SW 1271 (cell line): Measurements from ENCODE around the gene KCNK10.

Source experiments
- DNase-seq, 2 experiments: peaks; one replicate each; lab custom pipeline; 2025; lab: John Stamatoyannopoulos, UW

The KCNK10 gene

DNA sequence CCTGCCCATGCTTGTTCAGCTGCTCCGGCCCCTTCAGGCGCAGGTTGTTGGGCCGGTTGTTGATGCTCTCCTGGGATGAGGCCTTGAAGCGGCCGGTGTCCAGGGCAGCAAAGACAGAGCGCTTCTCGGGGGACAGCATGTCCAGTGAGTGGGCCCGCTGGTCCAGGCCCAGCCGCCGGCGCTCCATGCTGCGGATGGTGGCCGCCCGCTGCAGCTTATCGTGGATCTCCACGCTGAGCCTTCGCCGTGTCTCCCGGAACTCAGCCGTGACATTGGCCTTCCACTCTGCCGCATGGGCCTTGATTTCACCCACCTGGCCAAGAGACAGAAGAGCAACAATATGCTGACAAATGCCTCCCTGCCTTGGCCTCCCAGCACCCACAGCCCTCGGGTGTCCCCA is 137.2 kb downstream of the KCNK10 start:
- DNase-seq: no peak

DNA sequence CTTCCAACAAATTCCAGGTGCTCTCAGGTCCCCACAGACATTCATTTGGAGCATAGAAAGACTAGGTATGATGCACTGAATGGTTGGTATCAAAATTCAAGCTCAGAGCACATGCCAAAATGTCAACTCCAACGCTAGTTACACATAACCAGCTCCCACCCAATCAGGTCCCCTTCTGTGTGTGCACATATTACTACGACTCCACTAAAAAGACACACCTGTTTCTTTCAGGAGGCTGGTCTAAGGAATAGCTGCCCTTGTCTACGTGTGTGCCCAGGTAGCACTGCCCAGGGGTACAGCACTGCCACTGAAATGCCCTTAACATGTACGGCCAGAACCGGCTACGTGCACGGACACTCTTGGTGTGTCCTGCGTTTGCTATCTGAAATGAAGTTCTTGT is 138.1 kb downstream of the KCNK10 start:
- no peak for DNase-seq

DNA sequence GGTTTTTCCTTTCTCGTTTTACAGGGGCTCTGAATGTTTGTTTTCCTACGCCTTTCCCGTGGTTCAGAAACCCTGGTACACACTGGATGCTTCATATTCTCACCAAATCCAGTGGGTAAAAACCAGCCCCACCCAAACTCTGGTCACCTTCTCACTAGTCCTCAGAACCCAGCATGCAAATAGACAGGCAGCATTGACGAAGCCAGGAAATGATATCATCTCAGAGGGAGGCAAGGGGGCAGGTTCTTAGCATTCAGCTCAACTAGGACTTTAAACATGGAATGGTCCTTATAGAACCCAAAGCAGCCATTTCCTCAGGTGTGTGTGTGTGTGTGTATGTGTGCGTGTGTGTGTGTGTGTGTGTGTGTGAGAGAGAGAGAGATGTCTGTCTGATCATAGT is 142.0 kb downstream of the KCNK10 start:
- no peak for DNase-seq

DNA sequence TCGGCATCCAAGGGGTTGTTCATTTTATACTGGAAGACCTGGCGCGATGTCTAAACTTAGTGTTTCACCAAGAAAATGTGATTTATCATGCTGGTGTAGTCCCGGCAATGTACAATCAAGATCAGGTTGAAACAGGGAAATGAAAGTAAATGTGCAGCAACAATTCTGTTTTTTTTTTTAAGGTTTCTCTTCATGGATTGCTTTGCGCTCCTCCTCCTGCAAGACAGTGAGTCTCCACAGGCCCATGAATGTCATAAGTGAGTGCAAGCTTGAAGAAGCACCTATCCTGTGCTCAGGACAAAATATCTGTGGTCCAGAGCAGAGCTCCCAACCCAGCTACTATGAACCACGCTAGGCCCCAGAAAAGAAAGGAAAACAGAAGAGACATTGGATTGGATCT is 143.4 kb downstream of the KCNK10 start:
- no peak for DNase-seq

DNA sequence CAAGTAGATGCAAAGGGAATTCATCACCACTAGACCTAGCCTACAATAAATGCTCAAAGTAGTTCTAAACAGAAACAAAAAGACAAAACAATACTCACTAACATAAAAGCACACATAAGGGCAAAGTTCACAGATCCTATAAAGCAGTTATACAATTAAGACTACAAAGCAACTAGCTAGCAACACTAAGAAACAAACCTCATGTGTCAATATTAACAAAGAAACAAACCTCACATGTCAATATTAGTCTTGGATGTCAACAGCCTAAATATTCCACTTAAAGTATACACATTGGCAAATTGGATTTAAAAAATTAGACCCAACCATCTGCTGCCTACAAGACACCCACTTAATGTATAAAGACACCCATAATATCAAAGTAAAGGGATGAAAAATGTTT is 152.7 kb downstream of the KCNK10 start:
- no peak for DNase-seq

DNA sequence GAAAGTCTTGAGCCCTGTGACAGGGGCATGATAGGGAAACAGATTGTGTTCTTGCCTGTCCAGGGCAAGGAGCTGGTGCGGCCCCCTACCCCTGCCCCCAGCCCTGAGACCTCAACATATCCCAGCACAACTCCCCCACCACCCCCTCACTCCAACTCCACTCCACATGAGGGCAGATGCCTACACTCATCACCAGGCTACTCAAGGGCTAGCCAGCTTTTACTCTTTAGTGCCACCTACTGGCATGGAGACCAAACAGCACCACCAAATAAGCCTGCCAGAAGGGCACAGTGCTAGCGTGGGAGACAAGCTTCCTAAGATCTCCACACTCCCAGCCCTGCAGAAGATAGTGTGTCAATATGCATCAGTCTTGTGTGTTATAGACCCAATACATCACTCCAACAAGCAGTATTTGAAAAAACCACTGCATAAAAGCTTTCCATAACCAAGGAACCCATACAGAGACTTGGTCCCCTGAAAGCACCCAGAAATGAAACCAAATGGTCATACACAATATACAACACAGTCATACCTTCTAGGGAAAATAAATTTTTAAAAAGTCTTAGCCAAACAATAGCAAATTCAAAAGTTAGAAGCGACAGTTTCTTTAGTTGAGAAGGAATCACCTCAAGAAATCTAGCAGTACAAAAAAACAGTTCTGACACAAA is 154.4 kb downstream of the KCNK10 start:
- DNase-seq: no peak

DNA sequence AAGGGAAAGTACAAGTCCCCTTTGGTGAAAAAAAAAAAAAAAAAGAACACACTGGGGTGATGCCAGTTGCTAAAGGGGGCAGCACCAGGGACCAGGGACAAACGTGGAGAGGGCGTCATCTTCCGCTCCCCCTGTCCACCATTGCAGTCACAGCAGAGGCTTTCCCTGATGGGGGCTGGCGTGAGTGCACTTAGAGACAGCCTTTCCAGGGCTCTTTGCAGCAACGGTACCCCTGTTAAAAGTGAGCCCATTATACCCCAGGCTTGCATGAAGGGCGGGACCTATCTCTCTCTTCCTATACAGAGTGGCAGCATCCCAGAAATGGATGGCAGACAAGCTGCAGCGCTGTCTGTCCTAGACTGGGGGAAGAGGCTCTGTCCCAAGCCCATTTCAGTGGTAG is 155.0 kb downstream of the KCNK10 start:
- no peak for DNase-seq

DNA sequence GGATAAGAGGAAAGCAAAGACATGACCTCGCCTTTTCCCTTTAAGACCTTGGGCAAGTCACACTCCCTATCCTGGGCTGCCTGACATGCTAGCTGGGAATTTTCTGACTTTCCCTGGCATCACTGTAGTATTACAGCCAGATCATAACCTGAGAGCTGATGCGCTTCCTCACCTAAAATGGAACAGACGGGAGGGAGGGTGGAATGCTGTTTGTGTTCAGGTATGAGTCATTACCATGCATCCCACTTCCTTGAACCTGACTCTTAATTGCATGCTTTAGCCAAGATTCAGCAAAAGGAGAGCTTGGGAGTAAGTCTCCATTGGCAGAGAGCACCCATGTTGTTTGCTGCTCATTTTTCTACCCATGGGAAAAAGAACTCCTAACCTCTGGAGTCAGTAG is 156.5 kb downstream of the KCNK10 start:
- DNase-seq: no peak

DNA sequence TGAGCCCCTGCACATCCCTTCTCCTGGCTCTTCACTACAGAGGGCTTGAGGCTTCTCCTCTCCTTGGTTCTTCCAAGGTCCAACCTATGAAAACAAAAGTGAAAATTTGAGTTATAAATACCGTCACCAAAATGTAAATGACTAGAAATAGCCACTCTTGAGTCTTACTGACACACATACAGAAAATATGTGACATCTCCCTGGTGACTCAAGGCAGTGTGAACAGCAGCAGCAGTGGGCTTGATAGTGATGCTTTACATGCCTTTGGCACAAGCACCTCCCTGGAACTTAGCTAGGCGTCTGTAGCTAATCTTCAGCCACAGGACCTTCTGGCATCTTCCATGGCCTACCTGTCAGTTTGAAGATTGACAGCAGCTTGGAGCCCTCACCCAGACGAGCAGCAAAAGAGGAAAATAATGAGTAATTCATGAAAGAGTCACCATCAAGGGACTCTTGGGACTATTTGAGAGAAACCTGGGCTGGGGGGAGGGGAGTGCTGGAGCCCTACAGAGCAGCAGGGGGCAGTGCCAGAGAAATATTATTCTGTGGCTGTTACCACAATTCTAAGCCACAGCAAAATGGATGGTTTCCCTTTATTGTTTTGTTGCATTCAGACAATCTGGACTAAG is 158.0 kb downstream of the KCNK10 start:
- no peak for DNase-seq

DNA sequence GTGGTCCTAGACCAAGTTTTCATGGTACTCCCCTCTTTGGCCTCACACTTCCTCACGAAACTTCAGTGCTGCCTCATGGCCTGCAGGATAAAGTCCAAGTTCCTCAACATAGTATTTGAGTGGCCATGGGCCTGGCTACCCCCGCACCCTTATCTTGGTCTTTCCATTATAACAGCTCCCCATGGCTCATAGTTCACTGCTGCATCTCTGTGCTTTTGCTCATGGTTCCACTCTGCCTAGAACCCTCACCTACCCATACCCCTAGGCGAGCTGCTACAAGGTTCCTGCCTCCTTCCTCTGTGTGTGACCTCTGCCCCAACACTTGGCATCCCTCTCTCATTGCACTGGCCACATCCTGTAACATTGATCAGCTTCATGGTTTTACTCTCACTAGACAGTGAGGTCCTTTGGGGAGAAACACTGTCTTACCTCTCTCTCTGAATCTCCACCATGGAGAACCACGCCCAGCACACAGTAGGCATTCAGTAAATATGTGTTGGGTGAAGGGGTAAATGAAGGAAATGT is 159.3 kb downstream of the KCNK10 start:
- no peak for DNase-seq

DNA sequence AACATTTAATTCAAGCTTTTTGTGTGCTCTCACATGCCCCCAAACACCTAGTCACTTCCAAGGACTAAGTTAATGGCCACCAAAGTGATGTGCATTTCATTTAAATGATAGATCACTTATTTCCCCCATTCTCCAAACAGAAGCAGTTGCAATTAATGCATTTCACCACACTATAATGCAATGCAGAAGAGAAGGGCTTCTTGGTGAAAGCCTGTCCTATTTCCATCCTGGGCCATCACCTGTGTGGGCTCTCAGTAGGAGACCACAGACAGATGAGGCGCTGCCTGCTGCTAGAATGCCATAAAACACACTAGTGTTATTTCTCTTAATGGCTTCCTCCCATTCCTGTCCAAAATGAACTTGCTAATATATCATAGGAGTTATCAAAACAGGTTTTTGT is 166.9 kb downstream of the KCNK10 start:
- no peak for DNase-seq

DNA sequence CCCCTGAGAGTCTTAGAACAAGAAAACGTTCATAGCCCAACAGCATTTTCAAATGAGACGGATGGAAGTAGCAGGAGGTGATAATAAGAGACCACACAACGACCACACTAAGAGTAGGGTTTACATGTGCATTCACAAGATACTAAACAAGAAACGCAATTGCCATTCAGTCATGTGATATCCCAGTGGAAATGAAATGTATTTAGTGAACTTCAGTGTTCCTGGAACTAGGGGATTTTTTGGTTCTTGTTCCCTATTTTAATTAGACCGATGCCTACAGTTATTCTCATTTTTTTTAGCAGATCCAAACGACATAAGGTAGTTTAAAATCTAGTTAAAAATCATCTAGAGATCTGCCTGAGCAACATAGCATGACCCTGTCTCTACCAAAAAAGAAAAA is 168.1 kb downstream of the KCNK10 start:
- DNase-seq: no peak

DNA sequence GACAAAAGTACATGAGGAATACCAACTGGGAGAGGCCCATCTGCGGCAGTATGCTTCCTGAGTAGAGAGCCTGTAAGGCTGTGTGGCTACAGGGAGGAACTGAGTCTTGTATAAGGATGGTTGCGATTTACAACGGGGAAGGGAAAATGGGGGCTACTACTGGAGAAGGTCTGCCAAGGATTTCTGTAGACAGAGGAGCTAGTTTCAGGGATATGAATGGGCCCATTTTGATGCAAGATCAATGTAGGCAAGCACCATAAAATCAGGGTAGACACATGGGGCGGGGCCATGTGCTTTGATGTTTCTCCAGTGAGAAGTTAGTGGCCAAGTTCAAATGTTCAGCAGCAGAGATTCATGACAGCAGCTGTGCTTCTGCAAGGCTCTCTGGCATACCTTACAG is 168.7 kb downstream of the KCNK10 start:
- no peak for DNase-seq

DNA sequence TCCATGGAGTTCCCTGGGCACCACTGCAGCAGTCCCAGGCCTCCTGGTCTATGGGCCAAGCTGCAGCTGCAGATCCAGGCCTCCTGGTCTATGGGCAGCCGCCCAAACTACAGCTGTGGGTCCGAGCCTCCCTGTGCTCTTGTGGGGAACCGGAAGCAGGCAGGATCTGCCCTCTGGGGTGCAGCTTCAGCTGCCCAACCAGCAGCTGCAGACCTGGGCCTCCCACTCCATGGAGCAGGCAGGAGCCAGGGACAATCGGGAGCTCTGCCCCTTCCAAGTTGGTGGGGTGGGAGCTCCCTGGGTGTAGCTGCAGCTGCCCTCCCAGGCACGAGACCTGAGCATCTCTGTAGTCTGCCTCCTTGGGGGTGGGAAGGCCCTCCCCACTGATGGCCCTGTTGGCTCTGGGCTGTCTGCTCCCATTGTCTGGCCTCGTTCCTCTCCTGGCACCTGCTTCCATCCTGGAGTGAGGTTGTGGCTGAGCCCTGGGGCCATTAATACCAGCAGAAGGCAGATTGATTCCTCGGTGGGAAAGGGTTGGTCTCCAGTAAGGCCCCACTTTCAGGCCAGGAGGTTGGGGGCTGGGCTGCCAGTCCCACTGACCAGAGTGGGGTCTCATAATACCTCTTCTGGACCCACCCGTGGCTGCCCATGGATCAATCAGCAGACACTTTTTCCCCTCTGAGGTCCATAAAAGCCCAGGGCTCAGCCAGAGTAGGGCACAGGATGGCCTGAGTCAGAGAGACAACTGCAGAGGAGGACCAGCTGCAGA is 176.0 kb downstream of the KCNK10 start:
- no peak for DNase-seq

DNA sequence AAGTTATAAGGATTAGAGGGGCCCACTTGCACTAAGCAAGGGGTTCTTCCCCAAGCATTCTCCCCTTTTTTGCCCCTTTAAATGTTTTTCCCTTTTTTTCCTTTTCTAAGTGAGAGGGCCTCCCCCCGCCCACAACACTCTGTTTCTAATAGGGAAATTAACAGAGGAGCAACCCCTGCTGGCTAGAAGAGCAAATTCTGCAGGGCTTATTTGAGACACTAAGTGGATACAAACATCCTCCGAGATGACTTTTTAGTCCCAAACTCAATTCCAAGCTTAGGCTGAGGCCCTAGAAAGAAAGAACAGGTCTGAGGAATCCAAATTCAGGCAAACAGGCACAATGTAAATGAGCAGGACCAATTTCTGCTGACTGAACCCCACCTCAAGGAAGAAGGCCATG is 179.3 kb downstream of the KCNK10 start:
- DNase-seq: no peak

DNA sequence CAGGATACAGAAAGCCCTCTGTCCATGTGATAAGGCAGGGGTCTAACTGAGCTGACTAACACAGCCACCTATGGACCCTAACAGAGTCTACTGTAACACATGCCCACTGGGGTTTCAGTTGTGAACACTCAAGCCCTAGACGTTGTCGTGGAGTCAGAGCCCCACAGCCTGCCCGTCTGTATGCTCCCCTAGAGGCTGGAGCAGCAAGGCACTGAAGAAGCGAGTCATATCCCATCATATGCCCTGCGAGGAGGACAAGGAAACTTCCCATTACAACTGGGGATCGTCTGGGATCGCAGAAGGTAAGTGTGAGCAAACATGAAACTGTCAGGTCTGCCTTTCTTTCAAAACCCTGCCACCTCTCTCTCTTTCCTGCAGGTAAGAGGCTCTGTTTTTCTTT is 180.1 kb downstream of the KCNK10 start:
- no peak for DNase-seq

DNA sequence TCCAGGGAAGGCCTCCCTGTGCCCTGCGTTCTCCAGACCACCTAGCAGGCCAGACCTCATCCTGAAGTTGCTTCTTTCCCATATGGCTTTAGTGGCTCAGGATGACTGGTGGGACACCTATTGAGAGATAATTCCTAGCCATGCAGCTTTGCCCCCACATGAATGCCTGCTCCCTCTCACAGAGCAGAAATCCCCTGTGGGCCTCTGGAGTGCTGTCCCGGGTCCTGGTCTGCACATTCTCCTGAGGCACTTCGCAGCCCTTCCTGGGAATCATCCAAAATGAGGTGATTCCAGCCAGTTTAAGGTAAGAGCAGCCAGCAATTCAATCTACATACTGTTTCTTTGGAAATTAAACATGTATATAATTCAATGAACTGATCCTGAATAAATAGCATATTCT is 182.2 kb downstream of the KCNK10 start:
- DNase-seq: no peak

DNA sequence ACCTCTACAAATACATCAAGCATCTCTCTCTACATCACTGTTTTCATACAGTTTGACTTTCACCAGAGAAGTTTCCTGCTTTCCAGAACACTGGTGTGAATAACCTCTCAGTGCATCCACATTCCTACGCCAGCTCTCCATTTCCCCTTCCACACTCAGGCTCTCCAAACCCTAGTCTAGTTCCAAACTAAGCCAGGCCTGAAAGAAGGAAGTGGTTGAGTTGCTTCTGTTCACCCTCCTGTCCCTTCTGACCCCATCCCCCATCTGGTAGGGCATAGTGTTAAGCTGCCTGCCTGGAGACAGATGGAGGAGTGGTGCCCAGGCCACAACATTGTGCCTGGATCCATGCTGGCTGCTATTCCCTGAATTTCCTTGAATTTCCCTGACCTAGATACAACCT is 185.7 kb downstream of the KCNK10 start:
- DNase-seq: no peak
